HepG2 (cell line): ENCODE measurements around the gene DPT. TPM values are rescaled to one million over a fixed set of nuclear protein-coding genes. Genes with fewer than 3 reads are reported as not detected.

Experiments
- ELF4 ChIP-seq: sonication (generic); formaldehyde crosslinking; IDR thresholded peaks from 2 replicates; pipeline ENCODE4 v1.5.0; 2020; ENCODE audit warnings: missing genetic modification reagents, mild to moderate bottlenecking, moderate library complexity, borderline replicate concordance
- HES4 ChIP-seq: sonication (generic); formaldehyde crosslinking; IDR thresholded peaks from 2 replicates; pipeline ENCODE4 v1.9.0; 2021; ENCODE audit warnings: mild to moderate bottlenecking, missing genetic modification reagents, borderline replicate concordance
- KDM4B ChIP-seq: sonication (generic); formaldehyde crosslinking; IDR thresholded peaks from 2 replicates; pipeline ENCODE4 v1.4.0; 2020; ENCODE audit warnings: missing genetic modification reagents
- MZF1 ChIP-seq: sonication (generic); formaldehyde crosslinking; IDR thresholded peaks from 2 replicates; pipeline ENCODE4 v1.8.1; 2023; ENCODE audit warnings: mild to moderate bottlenecking, missing genetic modification reagents, borderline replicate concordance
- TARDBP ChIP-seq: sonication (generic); formaldehyde crosslinking; IDR thresholded peaks from 2 replicates; pipeline ENCODE4 v1.8.0; 2022; ENCODE audit warnings: mild to moderate bottlenecking, missing genetic modification reagents
- ZFP37 ChIP-seq: sonication (generic); formaldehyde crosslinking; IDR thresholded peaks from 2 replicates; pipeline ENCODE4 v1.4.0; 2020; ENCODE audit warnings: missing genetic modification reagents, borderline replicate concordance
- ZMAT3 ChIP-seq: sonication (generic); formaldehyde crosslinking; conservative IDR thresholded peaks from 2 replicates; pipeline ENCODE4 v1.7.0; 2021; ENCODE audit warnings: missing genetic modification reagents
- ZNF12 ChIP-seq: sonication (generic); formaldehyde crosslinking; IDR thresholded peaks from 2 replicates; pipeline ENCODE4 v1.5.0; 2020; ENCODE audit warnings: missing genetic modification reagents
- ZNF768 ChIP-seq: sonication (generic); formaldehyde crosslinking; IDR thresholded peaks from 2 replicates; pipeline ENCODE4 v1.4.0; 2020; ENCODE audit warnings: missing genetic modification reagents
- polyA plus RNA-seq, 8 experiments: library from polyadenylated mRNA; depleted of rRNA in 3 of 8; stranded (reverse) in 7 of 8; unstranded in 1 of 8; fragments of >200 nt; fragmentation: Illumina TruSeq in 4 of 8; extraction: Trizol in 4 of 8; gene quantifications; 2 replicates each; pipeline versions ENCODE4 v1.2.1 to v1.2.3, GENCODE V29; 2011 to 2016; ENCODE audit warnings: low read depth in 4 of 8, missing spikeins in 1 of 8, mixed read lengths in 1 of 8; ENCODE audit not compliant: insufficient read depth in 1 of 8
- total RNA-seq, 5 experiments: library from RNA; depleted of rRNA; stranded (reverse); fragments of >200 nt; fragmentation: Illumina TruSeq; extraction: Trizol; gene quantifications; 2 replicates each; pipeline ENCODE4 v1.2.3, GENCODE V29; 2016; ENCODE audit warnings: low read depth in 1 of 5
- TF ChIP-seq, protein P1 (sequence below), 2 experiments: sonication (generic) in 1 of 2; formaldehyde crosslinking in 1 of 2; IDR thresholded peaks; 2 replicates each; pipeline versions ENCODE4 v1.5.1 to v1.6.1; 2011 to 2020; ENCODE audit warnings: borderline replicate concordance in 1 of 2, low read depth in 1 of 2, low read length in 1 of 2, mild to moderate bottlenecking in 1 of 2, missing genetic modification reagents in 1 of 2, moderate library complexity in 1 of 2
- TF ChIP-seq, protein P2 (sequence below): sonication (generic); formaldehyde crosslinking; IDR thresholded peaks from 2 replicates; pipeline ENCODE4 v1.8.1; 2023; ENCODE audit warnings: mild to moderate bottlenecking, moderate library complexity, missing genetic modification reagents
- TF ChIP-seq, protein P3 (sequence below): sonication (generic); formaldehyde crosslinking; IDR thresholded peaks from 2 replicates; pipeline ENCODE4 v1.4.0; 2020; ENCODE audit warnings: missing genetic modification reagents
- TF ChIP-seq, protein P4 (sequence below): sonication (generic); formaldehyde crosslinking; IDR thresholded peaks from 2 replicates; pipeline ENCODE4 v1.4.0; 2020; ENCODE audit warnings: missing genetic modification reagents
- TF ChIP-seq, protein P5 (sequence below): sonication (generic); formaldehyde crosslinking; IDR thresholded peaks from 2 replicates; pipeline ENCODE4 v1.4.0; 2020; ENCODE audit warnings: missing genetic modification reagents
- TF ChIP-seq, protein P6 (sequence below): sonication (generic); formaldehyde crosslinking; IDR thresholded peaks from 2 replicates; pipeline ENCODE4 v1.4.0; 2020; ENCODE audit warnings: missing genetic modification reagents
- TF ChIP-seq, protein P7 (sequence below): sonication (generic); formaldehyde crosslinking; IDR thresholded peaks from 2 replicates; pipeline ENCODE4 v1.4.0; 2020; ENCODE audit warnings: mild to moderate bottlenecking, missing genetic modification reagents

Gene DPT
- total and polyA plus RNA-seq, 2 of the 13 experiments (the other 11 are each of a cell fraction or from before 2014, with no cell fraction given), result 0.04 TPM; not detected in 1

DNA sequence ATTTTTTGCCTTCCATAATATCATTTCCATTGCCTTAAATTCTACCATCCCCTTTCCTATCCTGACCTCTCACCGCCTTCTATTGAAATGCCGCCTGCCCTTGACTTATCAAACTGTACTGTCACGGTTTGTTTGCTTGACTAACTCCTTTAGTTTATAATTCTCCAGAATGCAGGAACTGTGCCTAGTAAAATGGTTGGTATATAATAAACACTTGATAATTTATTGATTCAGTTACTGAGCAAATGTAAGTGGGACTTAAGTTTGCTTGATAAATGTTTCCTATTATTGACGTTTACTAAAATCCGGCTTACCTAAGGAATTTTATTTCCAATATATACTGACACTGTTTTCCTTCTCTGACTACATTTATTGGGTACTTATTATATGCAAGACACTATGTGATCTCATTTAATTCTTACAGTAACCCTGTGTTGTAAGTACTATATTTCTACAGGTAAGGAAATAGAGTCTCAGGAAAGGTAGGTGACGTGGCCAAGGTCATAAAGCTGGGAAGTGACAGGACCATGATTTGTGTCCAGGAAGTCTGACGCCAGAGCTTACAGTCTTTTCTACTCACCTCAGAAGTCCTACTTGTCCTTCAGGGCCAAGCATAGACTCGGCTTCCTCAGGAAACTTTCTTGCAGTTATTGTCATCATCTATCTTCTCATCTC lies 35.7 kb downstream of the DPT start (continued):
- no peak for TF ChIP-seq ELF4 (CRISPR knock-in tag)
- TF ChIP-seq, protein P1, sequence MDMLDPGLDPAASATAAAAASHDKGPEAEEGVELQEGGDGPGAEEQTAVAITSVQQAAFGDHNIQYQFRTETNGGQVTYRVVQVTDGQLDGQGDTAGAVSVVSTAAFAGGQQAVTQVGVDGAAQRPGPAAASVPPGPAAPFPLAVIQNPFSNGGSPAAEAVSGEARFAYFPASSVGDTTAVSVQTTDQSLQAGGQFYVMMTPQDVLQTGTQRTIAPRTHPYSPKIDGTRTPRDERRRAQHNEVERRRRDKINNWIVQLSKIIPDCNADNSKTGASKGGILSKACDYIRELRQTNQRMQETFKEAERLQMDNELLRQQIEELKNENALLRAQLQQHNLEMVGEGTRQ (IDR thresholded peaks at IDR 0.05; ENCODE audit: low read depth, low read length), result no peak
- TF ChIP-seq, protein P1 (CRISPR knock-in tag; IDR thresholded peaks at IDR 0.05; ENCODE audit: borderline replicate concordance), result no peak
- TF ChIP-seq HES4 (CRISPR knock-in tag), result no peak
- TF ChIP-seq, protein P2, sequence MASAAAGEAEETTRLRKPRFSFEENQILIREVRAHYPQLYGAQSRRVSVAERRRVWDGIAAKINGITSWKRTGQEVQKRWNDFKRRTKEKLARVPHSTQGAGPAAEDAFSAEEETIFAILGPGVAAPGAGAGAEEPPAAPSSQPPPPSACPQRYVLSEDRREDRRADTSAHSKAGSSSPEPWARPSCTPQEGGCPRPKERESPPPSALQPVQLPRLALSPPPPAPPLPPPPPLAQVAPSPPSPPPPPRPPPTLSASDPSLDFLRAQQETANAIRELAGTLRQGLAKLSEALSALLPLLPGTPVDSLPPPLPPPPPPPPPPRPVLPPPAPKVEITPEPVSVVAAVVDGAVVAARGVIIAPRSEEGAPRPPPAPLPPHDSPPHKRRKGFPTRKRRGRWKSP, result no peak
- no peak for TF ChIP-seq ZNF12
- TF ChIP-seq, protein P3, sequence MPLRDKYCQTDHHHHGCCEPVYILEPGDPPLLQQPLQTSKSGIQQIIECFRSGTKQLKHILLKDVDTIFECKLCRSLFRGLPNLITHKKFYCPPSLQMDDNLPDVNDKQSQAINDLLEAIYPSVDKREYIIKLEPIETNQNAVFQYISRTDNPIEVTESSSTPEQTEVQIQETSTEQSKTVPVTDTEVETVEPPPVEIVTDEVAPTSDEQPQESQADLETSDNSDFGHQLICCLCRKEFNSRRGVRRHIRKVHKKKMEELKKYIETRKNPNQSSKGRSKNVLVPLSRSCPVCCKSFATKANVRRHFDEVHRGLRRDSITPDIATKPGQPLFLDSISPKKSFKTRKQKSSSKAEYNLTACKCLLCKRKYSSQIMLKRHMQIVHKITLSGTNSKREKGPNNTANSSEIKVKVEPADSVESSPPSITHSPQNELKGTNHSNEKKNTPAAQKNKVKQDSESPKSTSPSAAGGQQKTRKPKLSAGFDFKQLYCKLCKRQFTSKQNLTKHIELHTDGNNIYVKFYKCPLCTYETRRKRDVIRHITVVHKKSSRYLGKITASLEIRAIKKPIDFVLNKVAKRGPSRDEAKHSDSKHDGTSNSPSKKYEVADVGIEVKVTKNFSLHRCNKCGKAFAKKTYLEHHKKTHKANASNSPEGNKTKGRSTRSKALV (CRISPR knock-in tag), result no peak
- TF ChIP-seq ZNF768 (CRISPR knock-in tag), result no peak
- TF ChIP-seq ZMAT3, result 0 out of 2 replicates have a peak, but pooled peaks have one; percentile 31
- TF ChIP-seq, protein P4, sequence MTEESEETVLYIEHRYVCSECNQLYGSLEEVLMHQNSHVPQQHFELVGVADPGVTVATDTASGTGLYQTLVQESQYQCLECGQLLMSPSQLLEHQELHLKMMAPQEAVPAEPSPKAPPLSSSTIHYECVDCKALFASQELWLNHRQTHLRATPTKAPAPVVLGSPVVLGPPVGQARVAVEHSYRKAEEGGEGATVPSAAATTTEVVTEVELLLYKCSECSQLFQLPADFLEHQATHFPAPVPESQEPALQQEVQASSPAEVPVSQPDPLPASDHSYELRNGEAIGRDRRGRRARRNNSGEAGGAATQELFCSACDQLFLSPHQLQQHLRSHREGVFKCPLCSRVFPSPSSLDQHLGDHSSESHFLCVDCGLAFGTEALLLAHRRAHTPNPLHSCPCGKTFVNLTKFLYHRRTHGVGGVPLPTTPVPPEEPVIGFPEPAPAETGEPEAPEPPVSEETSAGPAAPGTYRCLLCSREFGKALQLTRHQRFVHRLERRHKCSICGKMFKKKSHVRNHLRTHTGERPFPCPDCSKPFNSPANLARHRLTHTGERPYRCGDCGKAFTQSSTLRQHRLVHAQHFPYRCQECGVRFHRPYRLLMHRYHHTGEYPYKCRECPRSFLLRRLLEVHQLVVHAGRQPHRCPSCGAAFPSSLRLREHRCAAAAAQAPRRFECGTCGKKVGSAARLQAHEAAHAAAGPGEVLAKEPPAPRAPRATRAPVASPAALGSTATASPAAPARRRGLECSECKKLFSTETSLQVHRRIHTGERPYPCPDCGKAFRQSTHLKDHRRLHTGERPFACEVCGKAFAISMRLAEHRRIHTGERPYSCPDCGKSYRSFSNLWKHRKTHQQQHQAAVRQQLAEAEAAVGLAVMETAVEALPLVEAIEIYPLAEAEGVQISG (CRISPR knock-in tag), result no peak
- TF ChIP-seq, protein P5, sequence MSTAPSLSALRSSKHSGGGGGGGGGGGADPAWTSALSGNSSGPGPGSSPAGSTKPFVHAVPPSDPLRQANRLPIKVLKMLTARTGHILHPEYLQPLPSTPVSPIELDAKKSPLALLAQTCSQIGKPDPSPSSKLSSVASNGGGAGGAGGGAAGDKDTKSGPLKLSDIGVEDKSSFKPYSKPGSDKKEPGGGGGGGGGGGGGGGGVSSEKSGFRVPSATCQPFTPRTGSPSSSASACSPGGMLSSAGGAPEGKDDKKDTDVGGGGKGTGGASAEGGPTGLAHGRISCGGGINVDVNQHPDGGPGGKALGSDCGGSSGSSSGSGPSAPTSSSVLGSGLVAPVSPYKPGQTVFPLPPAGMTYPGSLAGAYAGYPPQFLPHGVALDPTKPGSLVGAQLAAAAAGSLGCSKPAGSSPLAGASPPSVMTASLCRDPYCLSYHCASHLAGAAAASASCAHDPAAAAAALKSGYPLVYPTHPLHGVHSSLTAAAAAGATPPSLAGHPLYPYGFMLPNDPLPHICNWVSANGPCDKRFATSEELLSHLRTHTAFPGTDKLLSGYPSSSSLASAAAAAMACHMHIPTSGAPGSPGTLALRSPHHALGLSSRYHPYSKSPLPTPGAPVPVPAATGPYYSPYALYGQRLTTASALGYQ (CRISPR knock-in tag), result peak; percentile 78
- TF ChIP-seq, protein P6, sequence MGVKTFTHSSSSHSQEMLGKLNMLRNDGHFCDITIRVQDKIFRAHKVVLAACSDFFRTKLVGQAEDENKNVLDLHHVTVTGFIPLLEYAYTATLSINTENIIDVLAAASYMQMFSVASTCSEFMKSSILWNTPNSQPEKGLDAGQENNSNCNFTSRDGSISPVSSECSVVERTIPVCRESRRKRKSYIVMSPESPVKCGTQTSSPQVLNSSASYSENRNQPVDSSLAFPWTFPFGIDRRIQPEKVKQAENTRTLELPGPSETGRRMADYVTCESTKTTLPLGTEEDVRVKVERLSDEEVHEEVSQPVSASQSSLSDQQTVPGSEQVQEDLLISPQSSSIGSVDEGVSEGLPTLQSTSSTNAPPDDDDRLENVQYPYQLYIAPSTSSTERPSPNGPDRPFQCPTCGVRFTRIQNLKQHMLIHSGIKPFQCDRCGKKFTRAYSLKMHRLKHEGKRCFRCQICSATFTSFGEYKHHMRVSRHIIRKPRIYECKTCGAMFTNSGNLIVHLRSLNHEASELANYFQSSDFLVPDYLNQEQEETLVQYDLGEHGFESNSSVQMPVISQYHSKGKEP, result no peak
- no peak for TF ChIP-seq MZF1 (CRISPR knock-in tag)
- TF ChIP-seq KDM4B (CRISPR knock-in tag), result no peak
- no peak for TF ChIP-seq ZFP37
- TF ChIP-seq, protein P7, sequence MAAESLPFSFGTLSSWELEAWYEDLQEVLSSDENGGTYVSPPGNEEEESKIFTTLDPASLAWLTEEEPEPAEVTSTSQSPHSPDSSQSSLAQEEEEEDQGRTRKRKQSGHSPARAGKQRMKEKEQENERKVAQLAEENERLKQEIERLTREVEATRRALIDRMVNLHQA (CRISPR knock-in tag), result no peak
- TF ChIP-seq TARDBP (CRISPR knock-in tag), result 0 out of 2 replicates have a peak, but pooled peaks have one; percentile 44
